A172 (cell line): Measurements from ENCODE around the gene DNAJB6. TPM values are rescaled to one million over a fixed set of nuclear protein-coding genes. Genes with fewer than 3 reads are reported as not detected.

Experiments used
- DNase-seq: peaks from one replicate; pipeline ENCODE4 v3.0.0-alpha.2; 2015; ENCODE audit warnings: low spot score
- total RNA-seq: library from RNA; depleted of rRNA; stranded (reverse); fragments of >200 nt; shearing (Covaris generic); gene quantifications from 2 replicates; pipeline ENCODE4 v1.2.3, GENCODE V29; 2014

DNAJB6 gene
- total RNA-seq, 1 experiment from 2014 or later, result 201 TPM

DNA sequence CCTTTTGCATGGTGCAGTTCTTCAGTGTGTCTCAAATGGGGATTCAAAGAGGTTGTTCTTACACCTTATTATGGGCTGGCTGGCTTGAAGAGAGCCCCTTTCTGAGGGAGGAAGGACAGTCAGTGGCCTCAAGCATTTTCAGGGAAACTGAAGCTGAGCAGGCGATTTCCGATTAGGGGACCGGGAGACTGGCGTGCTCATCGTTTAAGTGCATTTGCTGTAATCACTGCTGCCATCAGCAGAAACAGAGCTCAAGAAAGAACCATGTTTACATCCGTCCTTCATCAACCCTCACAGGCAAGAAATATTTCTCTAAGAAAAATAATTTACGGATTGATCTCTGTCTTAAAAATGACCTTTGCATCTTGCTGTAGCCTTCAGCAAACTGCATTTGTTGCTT is 32.2 kb downstream of the DNAJB6 start:
- DNase-seq, result no peak

GRCh38 chr7:157370742-157371141 is 33.9 kb downstream of the DNAJB6 start:
- DNase-seq, result no peak

DNA sequence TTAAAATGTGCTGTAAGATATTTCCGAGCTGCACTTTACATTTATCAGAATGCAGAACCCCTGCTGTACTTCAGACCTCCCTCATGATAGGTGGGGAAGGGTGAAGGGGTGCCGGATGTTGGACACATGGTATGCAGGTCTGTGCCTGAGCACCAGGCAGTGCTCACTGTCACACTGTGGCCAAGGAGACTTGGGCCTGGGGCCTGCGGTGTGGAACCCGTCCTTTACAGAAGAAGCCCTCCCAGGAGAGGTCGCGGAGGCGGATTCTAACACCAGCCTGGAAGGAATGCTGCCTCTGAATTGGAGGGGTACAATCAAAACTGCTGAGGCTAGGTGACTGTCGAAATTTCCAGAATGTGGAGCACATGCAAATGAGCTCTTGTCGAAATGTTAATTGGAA is 34.5 kb downstream of the DNAJB6 start:
- no peak for DNase-seq

- no peak for DNase-seq
These were observed 35.8 kb downstream of the DNAJB6 start for GRCh38 chr7:157372300-157373232.

GRCh38 chr7:157373493-157373892 is 36.7 kb downstream of the DNAJB6 start:
- no peak for DNase-seq

GRCh38 chr7:157375410-157375809 is 38.6 kb downstream of the DNAJB6 start:
- DNase-seq, result no peak

- no peak for DNase-seq
These were observed 40.8 kb downstream of the DNAJB6 start for GRCh38 chr7:157377436-157378124.

- DNase-seq, result no peak
These were observed 41.6 kb downstream of the DNAJB6 start for GRCh38 chr7:157378390-157378789.

DNA sequence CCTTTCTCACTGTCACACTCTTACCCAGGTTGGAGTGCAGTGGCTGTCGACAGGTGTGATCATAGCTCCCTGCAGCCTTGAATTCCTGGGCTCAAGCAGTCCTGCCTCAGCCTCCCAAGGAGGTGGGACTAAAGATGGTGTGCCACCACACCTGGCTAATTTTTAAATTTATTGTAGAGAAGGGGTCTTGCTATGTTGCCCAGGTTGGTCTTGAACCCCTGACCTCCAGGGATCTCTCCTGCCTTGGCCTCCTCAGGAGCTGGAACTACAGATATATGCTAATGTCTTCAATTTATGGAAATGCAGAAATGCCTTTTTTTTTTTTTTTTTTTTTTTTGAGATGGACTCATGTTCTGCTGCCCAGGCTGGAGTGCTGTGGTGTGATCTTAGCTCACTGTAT is 42.7 kb downstream of the DNAJB6 start:
- DNase-seq, result no peak

- DNase-seq, result no peak
These were observed 43.6 kb downstream of the DNAJB6 start for GRCh38 chr7:157380416-157380815.

GRCh38 chr7:157383868-157384267 is 47.1 kb downstream of the DNAJB6 start:
- no peak for DNase-seq

- no peak for DNase-seq
These were observed 47.5 kb downstream of the DNAJB6 start for GRCh38 chr7:157384301-157384700.

DNA sequence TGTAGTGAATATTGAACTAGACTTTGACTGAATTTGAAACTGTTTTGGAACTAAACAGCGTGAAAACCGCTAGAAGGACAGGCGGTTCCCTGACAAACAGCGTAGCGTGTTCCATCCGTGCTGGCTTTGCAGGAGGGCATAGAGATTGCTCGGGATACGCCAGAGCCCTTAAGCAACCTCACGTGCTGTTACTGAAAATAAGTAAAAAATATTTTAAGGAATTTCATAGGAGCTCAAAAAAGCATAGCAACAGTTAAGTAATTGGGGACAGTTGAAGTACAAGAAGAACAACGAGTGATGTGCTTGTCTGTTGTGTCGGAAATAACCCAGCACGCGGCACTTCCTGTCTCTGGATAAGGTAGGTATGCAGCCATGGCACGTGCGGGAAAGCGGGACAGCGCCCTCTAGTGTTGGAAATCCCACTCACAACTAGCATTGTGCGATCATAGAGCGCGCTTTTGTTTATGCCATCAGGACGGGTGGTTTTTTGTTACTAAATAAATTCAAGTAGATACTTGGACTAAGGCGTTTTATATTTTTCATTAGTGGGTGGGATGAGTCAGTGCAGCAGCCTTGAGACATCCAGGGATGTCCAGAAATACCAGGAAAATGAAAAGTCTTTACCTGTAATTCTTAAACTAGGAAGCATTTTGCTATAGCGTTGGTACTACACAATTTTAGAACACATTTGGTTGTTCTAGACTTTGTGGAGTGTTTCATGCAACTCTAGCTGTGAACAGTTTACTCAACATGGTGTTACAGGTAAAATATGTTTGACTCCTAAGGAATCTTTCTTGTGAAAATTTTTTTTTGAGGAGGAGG is 50.4 kb downstream of the DNAJB6 start:
- DNase-seq, result peak; percentile 86

GRCh38 chr7:157388301-157388700 is 51.5 kb downstream of the DNAJB6 start:
- DNase-seq, result no peak

- peak; percentile 73 for DNase-seq
These were observed 53.3 kb downstream of the DNAJB6 start for GRCh38 chr7:157389951-157390730.

GRCh38 chr7:157391036-157391710 is 54.4 kb downstream of the DNAJB6 start:
- no peak for DNase-seq

- no peak for DNase-seq
These were observed 55.6 kb downstream of the DNAJB6 start for GRCh38 chr7:157392256-157393037.

GRCh38 chr7:157394246-157395191 is 57.7 kb downstream of the DNAJB6 start:
- no peak for DNase-seq

GRCh38 chr7:157395206-157395605 is 58.4 kb downstream of the DNAJB6 start:
- DNase-seq, result no peak
